ENCODE measurements around the gene MAPK14.

MAPK14 gene

GRCh38 chr6:36068012-36068392, 40.4 kb downstream of the MAPK14 start:
- peaks cover 80% of the 10 kb centered on the region for H3K79me2 ChIP-seq (ENCODE audit: low read length)
- H3F3A ChIP-seq (ENCODE audit: insufficient read depth, low read length), result no peaks in the 10 kb centered on the region
- H3K27ac ChIP-seq (ENCODE audit: low read length), result no peak overlapping the region
- H3K27me3 ChIP-seq (replicated peaks; ENCODE audit: insufficient read depth, low read length), result no peaks in the 10 kb centered on the region
- H3K9me3 ChIP-seq (replicated peaks; ENCODE audit: insufficient read depth, low read length), result no peaks in the 10 kb centered on the region
- no peak for DNase-seq
- H3K4me3 ChIP-seq (ENCODE audit: low read length), result no peak overlapping the region
- H3K36me3 ChIP-seq (replicated peaks; ENCODE audit: insufficient read depth, low read length), result no peaks in the 10 kb centered on the region
- no peak overlapping the region for H3K9ac ChIP-seq (ENCODE audit: low read length)
- no peak overlapping the region for H3K4me2 ChIP-seq (ENCODE audit: low read depth, low read length)
- H3K4me1 ChIP-seq (ENCODE audit: low read length), result no peaks in the 10 kb centered on the region
- no peaks in the 10 kb centered on the region for H3K9me2 ChIP-seq (replicated peaks; ENCODE audit: insufficient read depth, low read length)
- no peak overlapping the region for H2AFZ ChIP-seq (ENCODE audit: low read length)
- H4K20me1 ChIP-seq (ENCODE audit: insufficient read depth, low read length), result peaks cover 6% of the 10 kb centered on the region; the same call in 1 of the 2 replicates
- TF ChIP-seq CTCF (IDR thresholded peaks at IDR 0.05; ENCODE audit: low read length), result no peak
- TF ChIP-seq EZH2phosphoT487 (IDR thresholded peaks at IDR 0.05; ENCODE audit: low read length), result no peak
- no peak for TF ChIP-seq EZH2 (optimal IDR thresholded peaks at IDR 0.05; ENCODE audit: low read depth, low read length)

GRCh38 chr6:36068586-36068985, 41.0 kb downstream of the MAPK14 start:
- H3K4me3 ChIP-seq (ENCODE audit: low read length), result no peak overlapping the region
- peaks cover 74% of the 10 kb centered on the region for H3K79me2 ChIP-seq (ENCODE audit: low read length)
- H3K27ac ChIP-seq (ENCODE audit: low read length), result no peak overlapping the region
- no peak for DNase-seq
- H3K9me2 ChIP-seq (replicated peaks; ENCODE audit: insufficient read depth, low read length), result no peaks in the 10 kb centered on the region
- no peaks in the 10 kb centered on the region for H3K36me3 ChIP-seq (replicated peaks; ENCODE audit: insufficient read depth, low read length)
- H3K4me1 ChIP-seq (ENCODE audit: low read length), result no peaks in the 10 kb centered on the region
- no peaks in the 10 kb centered on the region for H3F3A ChIP-seq (ENCODE audit: insufficient read depth, low read length)
- no peak overlapping the region for H3K9ac ChIP-seq (ENCODE audit: low read length)
- no peaks in the 10 kb centered on the region for H3K27me3 ChIP-seq (replicated peaks; ENCODE audit: insufficient read depth, low read length)
- TF ChIP-seq CTCF (IDR thresholded peaks at IDR 0.05; ENCODE audit: low read length), result no peak
- H2AFZ ChIP-seq (ENCODE audit: low read length), result no peak overlapping the region
- no peak overlapping the region for H3K4me2 ChIP-seq (ENCODE audit: low read depth, low read length)
- no peaks in the 10 kb centered on the region for H3K9me3 ChIP-seq (replicated peaks; ENCODE audit: insufficient read depth, low read length)
- peaks cover 6% of the 10 kb centered on the region; the same call in 1 of the 2 replicates for H4K20me1 ChIP-seq (ENCODE audit: insufficient read depth, low read length)

- H3K79me2 ChIP-seq (ENCODE audit: low read length), result peaks cover 65% of the 10 kb centered on the region
- no peaks in the 10 kb centered on the region for H3K36me3 ChIP-seq (replicated peaks; ENCODE audit: insufficient read depth, low read length)
- H3K9ac ChIP-seq (ENCODE audit: low read length), result no peak overlapping the region
- H3K9me3 ChIP-seq (replicated peaks; ENCODE audit: insufficient read depth, low read length), result no peaks in the 10 kb centered on the region
- TF ChIP-seq EZH2phosphoT487 (IDR thresholded peaks at IDR 0.05; ENCODE audit: low read length) (no peak), EZH2 (optimal IDR thresholded peaks at IDR 0.05; ENCODE audit: low read depth, low read length) (no peak), CTCF (IDR thresholded peaks at IDR 0.05; ENCODE audit: low read length) (no peak)
- H4K20me1 ChIP-seq (ENCODE audit: insufficient read depth, low read length), result peaks cover 6% of the 10 kb centered on the region; the same call in 1 of the 2 replicates
- H3K4me1 ChIP-seq (ENCODE audit: low read length), result no peaks in the 10 kb centered on the region
- no peak for DNase-seq
- no peak overlapping the region for H3K4me3 ChIP-seq (ENCODE audit: low read length)
- H3F3A ChIP-seq (ENCODE audit: insufficient read depth, low read length), result no peaks in the 10 kb centered on the region
- H2AFZ ChIP-seq (ENCODE audit: low read length), result no peak overlapping the region
- H3K27me3 ChIP-seq (replicated peaks; ENCODE audit: insufficient read depth, low read length), result no peaks in the 10 kb centered on the region
- H3K27ac ChIP-seq (ENCODE audit: low read length), result no peak overlapping the region
- H3K4me2 ChIP-seq (ENCODE audit: low read depth, low read length), result no peak overlapping the region
- no peaks in the 10 kb centered on the region for H3K9me2 ChIP-seq (replicated peaks; ENCODE audit: insufficient read depth, low read length)
Observed at GRCh38 chr6:36069573-36069972, 42.0 kb downstream of the MAPK14 start.

Data from MM.1S (cell line).